ENCODE data around the gene COX11.

COX11 gene, protein sequence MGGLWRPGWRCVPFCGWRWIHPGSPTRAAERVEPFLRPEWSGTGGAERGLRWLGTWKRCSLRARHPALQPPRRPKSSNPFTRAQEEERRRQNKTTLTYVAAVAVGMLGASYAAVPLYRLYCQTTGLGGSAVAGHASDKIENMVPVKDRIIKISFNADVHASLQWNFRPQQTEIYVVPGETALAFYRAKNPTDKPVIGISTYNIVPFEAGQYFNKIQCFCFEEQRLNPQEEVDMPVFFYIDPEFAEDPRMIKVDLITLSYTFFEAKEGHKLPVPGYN

GRCh38 chr17:54968262-54968987 lies at the start of gene COX11, which contains the start of gene STXBP4:
Gene COX11 (minus strand): TSS chr17:54968654. CDS start chr17:54968646, 8 bp downstream.
Gene STXBP4 (plus strand): TSS chr17:54968765. CDS start chr17:54986220, 17,455 bp downstream.
- DNase-seq = peak; percentile 87

DNA sequence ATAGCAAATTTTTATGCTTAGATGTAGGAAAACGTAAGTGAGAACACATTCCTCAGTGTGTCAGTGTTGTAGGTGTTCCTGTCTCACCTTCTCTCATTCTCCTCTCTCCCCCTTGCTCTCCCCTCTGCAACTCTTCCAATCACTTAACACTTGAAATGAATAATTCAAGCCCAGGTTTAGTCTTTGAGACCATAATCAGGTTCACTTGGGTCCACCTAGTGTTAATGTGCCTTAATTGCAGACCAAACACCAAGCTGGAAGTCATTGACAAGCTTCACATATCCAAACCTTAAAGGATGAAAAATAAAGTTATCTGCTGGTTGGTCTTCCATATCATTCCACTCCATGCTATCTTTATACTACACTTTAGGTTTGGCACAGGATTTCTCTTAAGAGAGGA lies 37.1 kb upstream of the COX11 start:
- DNase-seq = no peak

GRCh38 chr17:55004484-55004883 lies 36.0 kb upstream of the COX11 start:
- no peak for DNase-seq

DNA sequence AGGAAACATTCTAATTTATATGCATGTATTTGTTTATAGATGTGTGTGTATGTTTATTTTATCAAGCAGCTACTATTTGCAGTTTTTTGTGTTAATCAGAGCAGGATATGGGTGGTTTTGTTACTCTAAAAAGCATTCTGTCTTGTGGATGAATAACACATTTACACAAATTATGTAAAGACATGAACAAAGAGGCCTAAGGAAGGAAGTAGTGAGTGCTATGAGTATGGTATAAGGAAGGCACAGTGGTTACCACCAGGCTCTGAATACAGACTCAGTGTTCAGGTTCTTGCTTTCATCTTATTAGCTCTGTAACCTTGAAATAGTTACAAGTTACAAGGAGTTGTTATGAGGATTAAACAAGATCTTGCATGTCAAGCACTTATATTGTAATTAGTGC lies 34.0 kb upstream of the COX11 start:
- DNase-seq = no peak

DNA sequence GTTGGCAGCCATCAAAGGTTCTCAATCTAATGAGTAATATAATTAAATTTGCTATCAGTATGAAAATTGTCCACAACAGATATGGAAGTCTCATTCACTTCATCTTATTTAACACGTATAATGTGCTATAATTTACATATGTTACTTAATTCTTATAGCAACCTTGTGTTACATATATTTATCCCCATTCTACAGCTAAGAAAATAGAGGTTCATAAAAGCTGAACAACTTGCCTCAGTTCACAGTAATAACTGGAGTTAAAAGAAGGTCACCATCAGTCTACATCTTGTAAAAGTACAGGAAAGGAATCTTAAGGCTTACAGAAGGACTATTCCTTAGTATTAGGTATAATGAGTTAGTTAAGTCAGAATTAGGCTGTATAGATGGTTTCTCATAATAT lies 28.0 kb upstream of the COX11 start:
- DNase-seq = no peak

- peak; percentile 38 for DNase-seq
Observed at GRCh38 chr17:54992797-54993639, 24.6 kb upstream of the COX11 start.

DNA sequence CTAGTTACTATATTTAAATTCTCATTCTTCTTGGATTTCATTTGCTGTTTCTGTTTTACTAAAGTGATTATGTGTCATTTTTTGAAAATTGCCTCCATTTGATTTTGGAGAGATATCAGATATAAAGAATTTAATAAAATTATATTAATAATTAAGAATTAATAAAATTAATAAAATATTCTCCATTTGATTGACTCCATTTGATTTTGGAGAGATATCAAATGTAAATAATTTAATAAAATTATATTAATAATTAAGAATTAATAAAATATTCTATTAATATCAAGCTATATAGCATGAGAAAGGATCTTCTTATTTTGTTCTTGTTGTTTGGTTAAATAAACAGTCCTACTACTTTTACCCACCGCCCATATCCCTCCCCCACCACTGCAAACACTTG lies 23.1 kb upstream of the COX11 start:
- DNase-seq = no peak

DNA sequence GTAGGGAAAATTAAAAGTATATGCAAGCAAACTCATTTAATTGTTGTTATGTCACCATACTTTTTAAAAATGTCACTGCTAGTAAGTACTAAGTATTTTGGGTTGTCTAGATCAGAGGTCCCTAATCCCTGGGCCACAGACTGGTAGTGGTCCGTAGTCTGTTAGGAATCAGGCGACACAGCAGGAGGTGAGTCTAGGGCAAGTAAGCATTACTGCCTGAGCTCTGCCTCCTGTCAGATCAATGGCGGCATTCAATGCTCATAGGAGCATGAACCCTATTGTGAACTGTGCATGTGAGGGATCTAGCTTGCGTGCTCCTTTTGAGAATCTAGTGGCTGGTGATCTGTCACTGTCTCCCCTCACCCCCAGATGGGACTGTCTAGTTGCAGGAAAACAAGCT lies 21.7 kb upstream of the COX11 start:
- no peak for DNase-seq

- DNase-seq = no peak
Observed at GRCh38 chr17:54985476-54985875, 17.0 kb upstream of the COX11 start.

GRCh38 chr17:54983260-54983659 lies 14.8 kb upstream of the COX11 start:
- DNase-seq = no peak

GRCh38 chr17:54982399-54982798 lies 13.9 kb upstream of the COX11 start:
- DNase-seq = no peak

- no peak for DNase-seq
Observed at GRCh38 chr17:54980375-54980774, 11.9 kb upstream of the COX11 start.

- no peak for DNase-seq
Observed at GRCh38 chr17:54979657-54980056, 11.2 kb upstream of the COX11 start.

GRCh38 chr17:54977744-54978143 lies 9.3 kb upstream of the COX11 start:
- no peak for DNase-seq

- DNase-seq = no peak
Observed at GRCh38 chr17:54976316-54976715, 7.9 kb upstream of the COX11 start.

- no peak for DNase-seq
Observed at GRCh38 chr17:54974759-54975158, 6.3 kb upstream of the COX11 start.

DNA sequence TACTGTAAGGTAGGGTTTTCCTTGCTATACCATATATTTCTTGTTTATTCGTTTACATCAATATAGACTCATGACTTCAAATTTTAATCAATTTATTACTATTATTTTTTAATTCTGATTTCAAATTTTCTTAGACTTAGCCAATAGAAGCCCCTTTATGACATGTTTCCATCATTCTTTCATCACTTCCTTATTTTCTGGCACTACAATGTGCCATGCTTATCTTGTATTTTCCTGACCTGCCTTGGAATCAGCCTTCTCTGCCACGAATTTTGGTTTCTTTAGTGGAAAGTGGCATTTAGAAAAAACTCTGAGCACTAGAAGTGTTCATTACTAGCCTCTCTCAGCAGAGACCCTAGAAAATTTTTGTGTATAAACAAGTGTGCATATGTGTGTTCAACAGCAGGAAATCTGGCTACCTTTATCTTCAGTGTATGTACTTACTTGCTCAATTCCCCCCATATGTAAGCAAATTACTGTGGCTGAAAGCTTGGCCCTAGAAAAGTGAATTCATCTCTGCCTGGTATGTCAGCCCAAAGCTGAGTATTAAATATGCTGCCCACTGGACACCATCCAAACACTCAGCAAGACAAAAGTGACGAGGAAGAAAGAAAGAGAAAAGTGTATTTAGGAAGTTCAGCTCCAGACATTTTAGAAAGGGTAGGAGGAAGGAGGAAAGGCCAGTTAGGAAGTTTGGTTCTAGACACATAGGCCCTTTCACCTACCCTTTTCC lies 4.1 kb upstream of the COX11 start:
- DNase-seq = no peak

- no peak for DNase-seq
Observed at GRCh38 chr17:54971901-54972300, 3.4 kb upstream of the COX11 start.

DNA sequence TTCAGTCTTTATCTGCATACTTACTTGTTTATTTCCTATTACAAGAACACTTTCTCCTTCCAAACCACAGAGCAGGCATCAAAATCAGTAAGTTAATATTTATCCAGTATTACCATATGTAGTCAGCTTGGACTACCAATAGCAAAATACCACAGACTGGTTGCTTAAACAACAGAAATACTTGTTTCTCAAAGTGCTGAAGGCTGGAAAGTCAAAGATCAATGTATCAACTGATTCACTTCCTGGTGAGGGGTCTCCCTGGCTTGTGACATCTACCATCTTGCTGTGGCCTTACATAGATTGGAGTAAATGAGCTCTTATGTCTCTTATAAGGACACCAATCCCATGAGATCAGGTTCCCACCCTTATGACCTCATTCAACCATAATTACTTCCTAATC lies 2.7 kb upstream of the COX11 start:
- DNase-seq = no peak

GRCh38 chr17:54969658-54970572 lies 1.5 kb upstream of the COX11 start:
- no peak for DNase-seq

DNA sequence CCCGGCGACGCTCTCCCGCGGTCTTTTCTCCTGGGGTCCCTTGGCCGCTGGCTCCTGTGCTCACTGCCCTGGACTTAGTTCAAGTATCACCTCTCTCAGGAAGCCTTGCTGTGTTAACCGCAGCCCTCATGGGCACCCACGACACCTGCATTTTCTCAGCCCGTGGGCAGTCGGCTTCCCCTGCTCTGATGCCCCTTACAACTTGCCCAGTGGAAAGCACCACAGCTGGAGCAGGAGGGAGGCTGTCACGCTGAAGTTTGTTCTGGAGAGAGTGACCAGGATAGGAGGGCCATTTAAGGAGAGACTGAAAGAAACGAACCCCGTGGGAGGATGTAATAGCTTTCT lies 506 bp upstream of the COX11 start:
- peak; percentile 45 for DNase-seq
